ENCODE results near the gene IBSP. TPM values are rescaled to one million over a fixed set of nuclear protein-coding genes. Genes with fewer than 3 reads are reported as not detected.

The IBSP gene
- not detected in 2 replicates for polyA plus RNA-seq (2013)

- Histone ChIP-seq H3K79me1 (ENCODE audit: low read length) (no peaks in the 10 kb centered on the region), H3K18ac (ENCODE audit: low read length) (no peak within 1 kb of the TSS), H3K4ac (ENCODE audit: low read depth, low read length) (no peak within 1 kb of the TSS), H3K23ac (ENCODE audit: low read length) (no peak within 1 kb of the TSS), H4K12ac (ENCODE audit: low read depth, low read length) (no peak within 1 kb of the TSS), H3K4me2 (ENCODE audit: low read length) (no peak within 1 kb of the TSS), H3K36me3 (ENCODE audit: control insufficient read depth in 1 of 2, insufficient read depth in 2 of 2, low read length in 2 of 2) (no peaks in the 10 kb centered on the region), H4K91ac (ENCODE audit: low read depth, low read length) (no peak within 1 kb of the TSS), H3K4me1 (ENCODE audit: control insufficient read depth in 1 of 2, insufficient read depth in 2 of 2, low read length in 2 of 2) (no peaks in the 10 kb centered on the region), H2BK12ac (ENCODE audit: low read length) (no peak within 1 kb of the TSS), H2BK120ac (ENCODE audit: insufficient read depth, low read length, poor library complexity) (no peak within 1 kb of the TSS), H3K14ac (ENCODE audit: low read length) (no peak within 1 kb of the TSS), H2BK5ac (ENCODE audit: low read depth, low read length, poor library complexity) (no peak within 1 kb of the TSS), H2AFZ (ENCODE audit: insufficient read depth, low read length, poor library complexity) (no peak within 1 kb of the TSS), H3K79me2 (ENCODE audit: control insufficient read depth, insufficient read depth, low read length, poor library complexity) (no peaks in the 10 kb centered on the region), H3K27ac (ENCODE audit: low read depth, low read length) (no peak within 1 kb of the TSS), H2AK5ac (ENCODE audit: low read length) (no peak within 1 kb of the TSS), H4K8ac (ENCODE audit: low read depth, low read length) (no peak within 1 kb of the TSS), H3K27me3 (ENCODE audit: insufficient read depth, low read length) (no peaks in the 10 kb centered on the region), H3K9me3 (ENCODE audit: insufficient read depth, low read depth, low read length) (no peaks in the 10 kb centered on the region), H3K9ac (ENCODE audit: low read length) (no peak within 1 kb of the TSS), H3K4me3 (ENCODE audit: low read depth, low read length) (no peak within 1 kb of the TSS)
- 100% methylated on average over 1 of the region's 4 CpGs for WGBS (ENCODE audit: extremely low coverage, insufficient coverage, insufficient read length)
- no peak for DNase-seq
Observed at GRCh38 chr4:87799301-87800113, at the start of gene IBSP. TSS of gene IBSP (plus strand) at chr4:87799554. CDS start at chr4:87802362, 2,808 bp downstream.

GRCh38 chr4:87749883-87750282, 49.5 kb upstream of the IBSP start:
- Histone ChIP-seq H4K8ac (ENCODE audit: low read depth, low read length) (no peak overlapping the region), H3K27ac (ENCODE audit: low read depth, low read length) (no peak overlapping the region), H2AFZ (ENCODE audit: insufficient read depth, low read length, poor library complexity) (no peak overlapping the region), H3K18ac (ENCODE audit: low read length) (no peak overlapping the region), H2AK5ac (ENCODE audit: low read length) (no peak overlapping the region), H3K4me2 (ENCODE audit: low read length) (no peak overlapping the region), H2BK5ac (ENCODE audit: low read depth, low read length, poor library complexity) (no peak overlapping the region), H3K79me1 (ENCODE audit: low read length) (no peaks in the 10 kb centered on the region), H2BK12ac (ENCODE audit: low read length) (no peak overlapping the region), H3K4me3 (ENCODE audit: low read depth, low read length) (no peak overlapping the region), H3K9me3 (ENCODE audit: insufficient read depth, low read depth, low read length) (peaks cover 9% of the 10 kb centered on the region), H3K4me1 (ENCODE audit: control insufficient read depth in 1 of 2, insufficient read depth in 2 of 2, low read length in 2 of 2) (no peaks in the 10 kb centered on the region), H3K36me3 (ENCODE audit: control insufficient read depth in 1 of 2, insufficient read depth in 2 of 2, low read length in 2 of 2) (no peaks in the 10 kb centered on the region), H3K9ac (ENCODE audit: low read length) (no peak overlapping the region), H3K23ac (ENCODE audit: low read length) (no peak overlapping the region), H3K4ac (ENCODE audit: low read depth, low read length) (no peak overlapping the region), H2BK120ac (ENCODE audit: insufficient read depth, low read length, poor library complexity) (no peak overlapping the region), H3K27me3 (ENCODE audit: insufficient read depth, low read length) (no peaks in the 10 kb centered on the region), H3K14ac (ENCODE audit: low read length) (no peak overlapping the region), H4K12ac (ENCODE audit: low read depth, low read length) (no peak overlapping the region), H3K79me2 (ENCODE audit: control insufficient read depth, insufficient read depth, low read length, poor library complexity) (no peaks in the 10 kb centered on the region), H4K91ac (ENCODE audit: low read depth, low read length) (no peak overlapping the region)
- no CpG with 5 or more reads among the region's 2 CpGs for WGBS (ENCODE audit: extremely low coverage, insufficient coverage, insufficient read length)
- DNase-seq: no peak

- Histone ChIP-seq H2BK5ac (ENCODE audit: low read depth, low read length, poor library complexity) (no peak overlapping the region), H3K27me3 (ENCODE audit: insufficient read depth, low read length) (no peaks in the 10 kb centered on the region), H3K14ac (ENCODE audit: low read length) (no peak overlapping the region), H3K4me2 (ENCODE audit: low read length) (no peak overlapping the region), H3K27ac (ENCODE audit: low read depth, low read length) (no peak overlapping the region), H4K91ac (ENCODE audit: low read depth, low read length) (no peak overlapping the region), H4K12ac (ENCODE audit: low read depth, low read length) (no peak overlapping the region), H3K9ac (ENCODE audit: low read length) (no peak overlapping the region), H3K18ac (ENCODE audit: low read length) (no peak overlapping the region), H2AK5ac (ENCODE audit: low read length) (no peak overlapping the region), H3K4me1 (ENCODE audit: control insufficient read depth in 1 of 2, insufficient read depth in 2 of 2, low read length in 2 of 2) (no peaks in the 10 kb centered on the region), H3K23ac (ENCODE audit: low read length) (no peak overlapping the region), H3K4me3 (ENCODE audit: low read depth, low read length) (no peak overlapping the region), H2BK12ac (ENCODE audit: low read length) (no peak overlapping the region), H3K36me3 (ENCODE audit: control insufficient read depth in 1 of 2, insufficient read depth in 2 of 2, low read length in 2 of 2) (no peaks in the 10 kb centered on the region), H2AFZ (ENCODE audit: insufficient read depth, low read length, poor library complexity) (no peak overlapping the region), H3K79me1 (ENCODE audit: low read length) (no peaks in the 10 kb centered on the region), H3K79me2 (ENCODE audit: control insufficient read depth, insufficient read depth, low read length, poor library complexity) (no peaks in the 10 kb centered on the region), H4K8ac (ENCODE audit: low read depth, low read length) (no peak overlapping the region), H3K9me3 (ENCODE audit: insufficient read depth, low read depth, low read length) (peaks cover 3% of the 10 kb centered on the region), H3K4ac (ENCODE audit: low read depth, low read length) (no peak overlapping the region), H2BK120ac (ENCODE audit: insufficient read depth, low read length, poor library complexity) (no peak overlapping the region)
- WGBS (ENCODE audit: extremely low coverage, insufficient coverage, insufficient read length): no CpG with 5 or more reads among the region's 2 CpGs
- no peak for DNase-seq
Observed at GRCh38 chr4:87758270-87758669, 41.1 kb upstream of the IBSP start.

GRCh38 chr4:87762311-87762710, 37.0 kb upstream of the IBSP start:
- H3K79me1 ChIP-seq (ENCODE audit: low read length): no peaks in the 10 kb centered on the region
- no peak overlapping the region for H4K12ac ChIP-seq (ENCODE audit: low read depth, low read length)
- no CpG with 5 or more reads among the region's 3 CpGs for WGBS (ENCODE audit: extremely low coverage, insufficient coverage, insufficient read length)
- no peak overlapping the region for H3K27ac ChIP-seq (ENCODE audit: low read depth, low read length)
- no peak overlapping the region for H3K14ac ChIP-seq (ENCODE audit: low read length)
- no peak overlapping the region for H2BK5ac ChIP-seq (ENCODE audit: low read depth, low read length, poor library complexity)
- no peak overlapping the region for H3K18ac ChIP-seq (ENCODE audit: low read length)
- no peaks in the 10 kb centered on the region for H3K79me2 ChIP-seq (ENCODE audit: control insufficient read depth, insufficient read depth, low read length, poor library complexity)
- H3K4me2 ChIP-seq (ENCODE audit: low read length): no peak overlapping the region
- H2AFZ ChIP-seq (ENCODE audit: insufficient read depth, low read length, poor library complexity): no peak overlapping the region
- H3K4me3 ChIP-seq (ENCODE audit: low read depth, low read length): no peak overlapping the region
- DNase-seq: no peak
- no peaks in the 10 kb centered on the region for H3K4me1 ChIP-seq (ENCODE audit: control insufficient read depth in 1 of 2, insufficient read depth in 2 of 2, low read length in 2 of 2)
- H3K23ac ChIP-seq (ENCODE audit: low read length): no peak overlapping the region
- H4K8ac ChIP-seq (ENCODE audit: low read depth, low read length): no peak overlapping the region
- no peak overlapping the region for H3K9ac ChIP-seq (ENCODE audit: low read length)
- no peak overlapping the region for H2BK120ac ChIP-seq (ENCODE audit: insufficient read depth, low read length, poor library complexity)
- no peak overlapping the region for H2AK5ac ChIP-seq (ENCODE audit: low read length)
- no peak overlapping the region for H2BK12ac ChIP-seq (ENCODE audit: low read length)
- H3K36me3 ChIP-seq (ENCODE audit: control insufficient read depth in 1 of 2, insufficient read depth in 2 of 2, low read length in 2 of 2): no peaks in the 10 kb centered on the region
- H3K9me3 ChIP-seq (ENCODE audit: insufficient read depth, low read depth, low read length): no peaks in the 10 kb centered on the region
- no peak overlapping the region for H3K4ac ChIP-seq (ENCODE audit: low read depth, low read length)
- no peak overlapping the region for H4K91ac ChIP-seq (ENCODE audit: low read depth, low read length)
- H3K27me3 ChIP-seq (ENCODE audit: insufficient read depth, low read length): no peaks in the 10 kb centered on the region
